Retinal pigment epithelial cell (primary cell): Measurements from ENCODE around the gene MPZL1.
"Not testable (repeated sequence)": the region's sequence is repeated elsewhere in the genome, so short reads cannot be mapped to it uniquely, and the experiment has no call there.

Source experiments
- DNase-seq: peaks from one replicate; pipeline ENCODE4 v3.0.0-alpha.2; 2010; ENCODE audit warnings: low read depth
- H3K4me3 ChIP-seq: 2 replicates; pipeline ENCODE4 v1.5.1; 2011; ENCODE audit warnings: mild to moderate bottlenecking, low read length, control low read depth, moderate library complexity
- TF ChIP-seq, protein P1 (sequence below): conservative IDR thresholded peaks from 2 replicates; pipeline ENCODE4 v1.5.1; 2011; ENCODE audit warnings: low read depth, low read length, control low read depth, inconsistent platforms

The MPZL1 gene

DNA sequence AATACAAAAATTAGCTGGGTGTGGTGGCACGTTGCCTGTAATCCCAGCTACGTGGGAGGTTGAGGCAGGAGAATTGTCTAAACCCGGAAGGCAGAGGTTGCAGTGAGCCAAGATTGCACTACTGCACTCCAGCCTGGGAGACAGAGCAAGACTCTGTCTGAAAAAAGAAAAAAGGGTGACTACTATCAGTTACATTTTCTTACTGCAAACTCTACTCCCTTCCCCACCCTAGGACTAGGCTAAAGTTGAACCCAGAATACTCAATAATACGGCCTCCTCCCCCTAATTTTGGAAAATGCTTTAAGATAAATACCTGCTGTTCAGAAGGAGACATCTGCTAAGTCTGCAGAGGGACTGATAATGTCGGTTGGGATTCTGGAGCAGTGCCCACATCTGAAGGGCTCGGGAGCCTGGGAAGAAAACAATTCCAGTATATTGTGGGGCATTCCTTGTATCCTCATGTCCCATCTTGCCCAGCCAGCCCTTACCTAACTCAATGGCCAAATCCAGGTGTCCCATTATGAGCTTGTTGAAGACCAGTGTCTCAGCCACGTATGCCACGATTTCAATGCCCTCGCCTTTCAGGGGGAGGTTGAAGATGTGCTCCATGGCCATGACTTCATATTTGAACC, 102.5 kb downstream of the MPZL1 start:
- no peak overlapping the region for H3K4me3 ChIP-seq
- DNase-seq, result no peak
- TF ChIP-seq, protein P1, sequence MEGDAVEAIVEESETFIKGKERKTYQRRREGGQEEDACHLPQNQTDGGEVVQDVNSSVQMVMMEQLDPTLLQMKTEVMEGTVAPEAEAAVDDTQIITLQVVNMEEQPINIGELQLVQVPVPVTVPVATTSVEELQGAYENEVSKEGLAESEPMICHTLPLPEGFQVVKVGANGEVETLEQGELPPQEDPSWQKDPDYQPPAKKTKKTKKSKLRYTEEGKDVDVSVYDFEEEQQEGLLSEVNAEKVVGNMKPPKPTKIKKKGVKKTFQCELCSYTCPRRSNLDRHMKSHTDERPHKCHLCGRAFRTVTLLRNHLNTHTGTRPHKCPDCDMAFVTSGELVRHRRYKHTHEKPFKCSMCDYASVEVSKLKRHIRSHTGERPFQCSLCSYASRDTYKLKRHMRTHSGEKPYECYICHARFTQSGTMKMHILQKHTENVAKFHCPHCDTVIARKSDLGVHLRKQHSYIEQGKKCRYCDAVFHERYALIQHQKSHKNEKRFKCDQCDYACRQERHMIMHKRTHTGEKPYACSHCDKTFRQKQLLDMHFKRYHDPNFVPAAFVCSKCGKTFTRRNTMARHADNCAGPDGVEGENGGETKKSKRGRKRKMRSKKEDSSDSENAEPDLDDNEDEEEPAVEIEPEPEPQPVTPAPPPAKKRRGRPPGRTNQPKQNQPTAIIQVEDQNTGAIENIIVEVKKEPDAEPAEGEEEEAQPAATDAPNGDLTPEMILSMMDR, result no peak

DNA sequence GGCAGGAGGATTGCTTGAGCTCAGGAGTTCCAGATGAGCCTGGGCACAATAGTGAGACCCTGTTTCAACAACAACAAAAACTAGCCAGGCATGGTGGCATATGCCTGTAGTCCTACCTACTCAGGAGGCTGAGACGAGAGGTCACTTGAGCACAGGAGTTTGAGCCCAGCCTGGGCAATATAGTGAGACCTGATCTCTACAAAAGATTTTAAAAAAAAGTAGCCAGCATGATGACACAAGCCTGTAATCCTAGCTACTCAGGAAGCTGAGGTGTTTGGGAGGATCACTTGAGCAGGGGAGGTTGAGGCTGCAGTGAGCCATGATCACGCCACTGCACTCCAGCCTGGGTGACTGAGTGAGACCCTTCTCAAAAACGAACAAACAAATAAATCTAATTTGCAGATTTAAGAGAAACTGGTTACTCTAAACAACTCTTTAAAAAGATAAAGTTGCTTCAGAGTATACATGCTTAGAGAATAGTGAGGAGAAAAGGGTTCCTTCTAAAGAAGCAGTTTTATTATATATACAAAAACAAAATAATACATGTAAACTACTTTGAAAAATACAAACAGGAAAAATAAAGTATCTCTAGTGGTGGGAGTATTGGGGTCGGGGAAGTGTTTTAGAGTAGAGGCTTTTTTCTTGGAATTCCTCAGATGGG, 103.8 kb downstream of the MPZL1 start:
- TF ChIP-seq, protein P1, result no peak
- no peak for DNase-seq
- H3K4me3 ChIP-seq, result no peak overlapping the region

DNA sequence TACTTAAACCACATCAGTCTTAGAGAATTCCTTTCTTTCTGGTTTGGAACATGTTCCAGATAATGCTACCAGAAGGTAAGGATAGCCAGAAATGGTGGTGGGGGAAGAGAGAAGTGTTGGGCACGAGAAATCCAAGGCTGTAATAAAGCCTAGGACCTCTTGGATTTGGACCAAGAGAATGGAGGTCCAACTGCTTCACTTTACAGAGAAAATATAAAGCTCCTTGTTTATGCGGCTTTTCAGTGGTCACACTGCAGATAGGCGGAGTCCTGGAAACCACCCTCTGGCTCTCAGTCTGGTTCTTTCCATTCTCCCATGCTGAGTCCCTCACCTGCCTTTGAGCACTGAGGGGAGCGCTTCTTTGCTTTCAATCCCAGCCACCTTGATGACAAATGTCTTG, 104.3 kb downstream of the MPZL1 start:
- no peak for DNase-seq
- no peak overlapping the region for H3K4me3 ChIP-seq
- TF ChIP-seq, protein P1, result no peak

DNA sequence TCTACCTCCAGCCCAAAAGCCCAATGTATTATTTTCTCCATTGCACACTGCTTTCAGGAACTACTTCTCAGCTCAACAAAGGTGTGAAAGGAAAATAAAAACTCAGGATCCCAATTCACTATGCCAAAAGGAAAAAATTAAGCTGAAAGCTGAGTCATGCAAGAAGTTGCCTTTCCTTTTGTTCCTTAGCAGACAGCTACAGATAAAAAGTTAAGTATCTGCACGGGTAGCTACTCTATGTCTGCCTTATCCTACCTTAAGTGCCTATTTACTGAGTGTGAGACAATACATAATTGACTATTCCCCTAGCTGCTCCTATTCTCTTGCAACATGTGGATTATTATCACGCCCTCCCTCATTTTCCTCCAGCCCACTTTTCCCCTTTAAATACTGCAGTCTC, 108.1 kb downstream of the MPZL1 start:
- TF ChIP-seq, protein P1, result no peak
- no peak overlapping the region for H3K4me3 ChIP-seq
- DNase-seq, result no peak

DNA sequence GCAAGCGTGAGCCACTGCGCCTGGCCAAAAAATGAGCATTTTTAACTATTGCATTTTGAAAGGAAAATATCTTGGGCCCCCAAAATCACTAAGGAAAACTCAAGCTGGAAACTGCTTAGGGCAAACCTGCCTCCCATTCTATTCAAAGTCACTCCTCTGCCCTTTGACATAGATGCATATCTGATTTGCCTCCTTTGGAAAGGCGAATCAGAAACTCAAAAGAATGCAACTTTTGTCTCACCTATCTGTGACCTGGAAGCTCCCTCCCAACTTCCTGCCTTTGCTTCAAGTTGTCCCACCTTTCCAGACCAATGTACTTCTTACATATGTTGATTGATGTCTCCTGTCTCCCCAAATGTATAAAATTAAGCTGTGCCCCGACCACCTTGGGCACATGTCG, 108.9 kb downstream of the MPZL1 start:
- DNase-seq, H3K4me3 ChIP-seq: not testable (repeated sequence)

DNA sequence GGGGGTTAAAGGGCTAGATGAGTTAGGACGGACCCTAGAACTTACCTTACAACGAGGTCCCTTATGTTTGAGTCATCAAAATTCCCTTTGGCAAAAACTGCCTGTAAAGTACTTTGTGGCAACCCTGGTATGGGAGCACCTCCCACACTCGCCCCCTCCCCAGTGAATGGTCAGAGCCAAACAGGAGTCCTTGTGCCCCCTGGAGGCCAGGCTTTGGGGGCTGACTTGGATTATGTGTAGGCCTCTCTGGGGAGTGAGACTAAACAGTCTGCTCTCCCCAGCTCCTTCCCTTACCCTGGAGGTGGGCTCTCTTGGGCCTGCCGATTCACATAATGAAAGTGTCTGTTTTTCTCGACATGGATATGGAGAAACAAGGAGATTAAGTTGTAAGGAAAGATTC, 110.9 kb downstream of the MPZL1 start:
- TF ChIP-seq, protein P1, result no peak
- no peak overlapping the region for H3K4me3 ChIP-seq

DNA sequence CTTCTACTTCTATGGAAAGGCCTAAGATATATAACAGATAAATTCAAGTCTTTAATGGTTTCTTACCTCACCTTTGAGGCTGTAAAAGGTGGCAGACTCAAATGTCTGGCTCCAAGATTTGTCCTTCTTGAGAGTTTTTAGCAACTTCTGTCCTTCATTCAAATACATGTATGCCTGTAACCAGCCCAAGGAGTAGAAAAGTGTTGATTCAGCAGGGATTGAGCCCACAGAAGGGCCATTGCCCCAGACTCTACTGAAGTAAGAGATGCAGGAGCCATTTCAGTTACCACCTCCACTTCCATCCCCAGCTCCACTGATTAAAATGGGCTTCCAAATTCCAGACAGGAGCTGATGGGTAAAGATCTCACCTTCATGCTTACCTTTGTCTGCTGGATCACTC, 112.1 kb downstream of the MPZL1 start:
- no peak overlapping the region for H3K4me3 ChIP-seq
- TF ChIP-seq, protein P1, result no peak
- no peak for DNase-seq

More for the DNA sequence above, 110.9 kb downstream of the MPZL1 start:
- DNase-seq, result no peak
